Fibroblast of mammary gland (primary cell): Measurements from ENCODE around the gene NLGN2.
"Not testable (repeated sequence)": the region's sequence is repeated elsewhere in the genome, so short reads cannot be mapped to it uniquely, and the experiment has no call there.

Source experiments
- DNase-seq: peaks from one replicate; pipeline ENCODE4 v3.0.0-alpha.2; 2010; ENCODE audit warnings: low read depth
- H3K4me3 ChIP-seq: 2 replicates; pipeline ENCODE4 v1.5.1; 2011; ENCODE audit warnings: low read depth, mild to moderate bottlenecking, low read length, moderate library complexity; ENCODE audit not compliant: control insufficient read depth
- TF ChIP-seq, protein P1 (sequence below): conservative IDR thresholded peaks from 2 replicates; pipeline ENCODE4 v1.5.1; 2011; ENCODE audit warnings: low read depth, low read length, inconsistent platforms; ENCODE audit not compliant: control insufficient read depth, insufficient read depth

NLGN2 gene

DNA sequence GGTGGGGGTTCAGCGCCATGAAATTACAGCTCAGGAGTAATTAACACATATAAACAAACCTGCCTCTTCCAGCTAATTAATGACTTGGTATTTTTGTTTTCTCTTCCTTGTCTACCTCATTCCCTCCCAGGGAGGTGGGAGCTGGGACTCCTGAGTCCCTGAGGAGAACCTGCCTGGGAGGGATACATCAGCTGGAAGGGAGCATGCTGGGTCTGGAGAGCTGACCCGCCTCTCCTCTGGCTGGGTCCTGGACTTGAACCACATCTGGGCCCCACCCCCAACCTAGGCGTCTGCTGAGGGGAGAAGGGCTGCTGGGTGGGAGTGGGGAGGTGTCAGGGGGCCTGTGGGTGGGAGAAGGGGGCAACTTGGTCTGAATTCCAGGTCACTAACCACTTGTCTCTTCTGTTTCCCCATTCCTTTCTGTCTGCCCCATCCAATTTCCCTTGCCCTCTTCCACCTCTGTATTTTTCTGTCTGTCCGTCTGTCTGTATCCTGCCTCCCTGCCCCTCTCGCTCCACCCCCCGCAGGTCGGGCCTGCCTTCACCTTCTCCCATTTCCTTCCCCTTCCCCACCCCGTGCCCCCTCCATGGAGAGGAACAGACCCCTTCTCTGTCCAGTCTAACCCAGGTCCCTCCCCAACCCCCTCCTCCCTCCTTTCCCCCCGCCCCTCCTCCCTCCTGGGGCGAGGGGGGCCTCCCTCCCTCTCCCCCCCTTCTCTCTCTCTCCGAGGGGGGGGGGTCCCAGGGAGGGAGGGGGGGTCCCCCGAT, at the start of gene NLGN2:
Gene NLGN2 (plus strand): TSS at position 361 of the 767 bp plus-strand sequence. CDS start 411 bp downstream, outside the sequence.
- TF ChIP-seq, protein P1, sequence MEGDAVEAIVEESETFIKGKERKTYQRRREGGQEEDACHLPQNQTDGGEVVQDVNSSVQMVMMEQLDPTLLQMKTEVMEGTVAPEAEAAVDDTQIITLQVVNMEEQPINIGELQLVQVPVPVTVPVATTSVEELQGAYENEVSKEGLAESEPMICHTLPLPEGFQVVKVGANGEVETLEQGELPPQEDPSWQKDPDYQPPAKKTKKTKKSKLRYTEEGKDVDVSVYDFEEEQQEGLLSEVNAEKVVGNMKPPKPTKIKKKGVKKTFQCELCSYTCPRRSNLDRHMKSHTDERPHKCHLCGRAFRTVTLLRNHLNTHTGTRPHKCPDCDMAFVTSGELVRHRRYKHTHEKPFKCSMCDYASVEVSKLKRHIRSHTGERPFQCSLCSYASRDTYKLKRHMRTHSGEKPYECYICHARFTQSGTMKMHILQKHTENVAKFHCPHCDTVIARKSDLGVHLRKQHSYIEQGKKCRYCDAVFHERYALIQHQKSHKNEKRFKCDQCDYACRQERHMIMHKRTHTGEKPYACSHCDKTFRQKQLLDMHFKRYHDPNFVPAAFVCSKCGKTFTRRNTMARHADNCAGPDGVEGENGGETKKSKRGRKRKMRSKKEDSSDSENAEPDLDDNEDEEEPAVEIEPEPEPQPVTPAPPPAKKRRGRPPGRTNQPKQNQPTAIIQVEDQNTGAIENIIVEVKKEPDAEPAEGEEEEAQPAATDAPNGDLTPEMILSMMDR = no peak
- no peak for DNase-seq
- no peak within 1 kb of the TSS for H3K4me3 ChIP-seq

DNA sequence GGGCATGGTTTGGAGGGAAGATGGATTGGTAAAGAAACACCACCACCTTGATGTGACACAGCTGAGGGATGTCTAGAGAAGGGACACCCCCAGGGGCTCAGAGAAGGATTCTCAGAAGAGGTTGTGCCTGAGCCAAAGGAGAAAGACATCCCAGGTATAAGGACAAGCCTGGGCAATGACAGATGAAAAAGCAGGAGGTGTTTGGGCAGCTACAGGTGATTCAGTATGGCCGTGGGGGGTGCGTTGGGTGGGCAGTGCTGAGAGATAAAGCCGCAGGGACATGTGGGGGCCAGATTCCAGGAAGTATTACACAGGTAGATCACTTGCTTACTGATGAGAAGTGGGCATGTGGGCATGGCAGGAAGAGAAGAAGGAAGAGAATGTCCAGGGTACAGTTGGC, 45.7 kb upstream of the NLGN2 start:
- TF ChIP-seq, protein P1 = no peak
- no peak overlapping the region for H3K4me3 ChIP-seq
- DNase-seq = no peak

DNA sequence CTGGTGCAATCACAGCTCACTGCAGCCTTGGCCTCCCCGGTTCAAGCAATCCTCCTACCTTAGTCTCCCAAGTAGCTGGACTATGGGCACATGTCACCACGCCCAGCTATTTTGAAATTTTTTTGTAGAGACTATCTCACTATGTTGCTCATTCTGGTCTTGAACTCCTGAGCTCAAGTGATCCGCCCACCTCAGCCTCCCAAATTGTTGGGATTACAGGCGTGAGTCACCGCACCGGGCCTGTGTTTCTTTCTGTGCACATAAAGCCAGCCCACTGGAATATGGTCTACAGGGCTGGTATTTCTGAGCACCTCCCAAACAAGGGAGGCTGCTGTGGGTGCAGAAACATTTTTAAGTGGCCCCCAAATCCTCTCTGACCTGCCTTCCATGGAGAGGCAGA, 44.3 kb upstream of the NLGN2 start:
- H3K4me3 ChIP-seq = no peak overlapping the region
- DNase-seq = peak; percentile 38
- TF ChIP-seq, protein P1 = no peak

DNA sequence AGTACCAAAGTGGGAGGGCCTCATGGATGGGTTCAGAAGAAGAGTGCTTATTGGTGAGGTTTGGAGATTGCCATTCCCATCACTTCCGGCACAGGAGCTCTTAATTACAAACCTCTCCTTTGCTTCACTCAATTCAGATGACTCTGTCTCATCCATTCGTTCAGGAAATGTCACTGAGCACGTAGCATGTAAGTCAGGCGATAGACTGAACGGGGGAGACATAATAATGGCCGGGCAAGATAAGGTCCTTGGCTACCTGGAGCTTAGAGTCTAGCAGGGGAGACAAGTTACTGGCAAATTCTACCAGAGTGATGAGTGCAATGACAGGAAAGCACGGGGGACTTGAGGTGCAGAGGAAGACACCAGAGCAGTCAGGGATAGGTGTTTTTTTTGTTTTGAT, 41.7 kb upstream of the NLGN2 start:
- H3K4me3 ChIP-seq, DNase-seq: not testable (repeated sequence)

DNA sequence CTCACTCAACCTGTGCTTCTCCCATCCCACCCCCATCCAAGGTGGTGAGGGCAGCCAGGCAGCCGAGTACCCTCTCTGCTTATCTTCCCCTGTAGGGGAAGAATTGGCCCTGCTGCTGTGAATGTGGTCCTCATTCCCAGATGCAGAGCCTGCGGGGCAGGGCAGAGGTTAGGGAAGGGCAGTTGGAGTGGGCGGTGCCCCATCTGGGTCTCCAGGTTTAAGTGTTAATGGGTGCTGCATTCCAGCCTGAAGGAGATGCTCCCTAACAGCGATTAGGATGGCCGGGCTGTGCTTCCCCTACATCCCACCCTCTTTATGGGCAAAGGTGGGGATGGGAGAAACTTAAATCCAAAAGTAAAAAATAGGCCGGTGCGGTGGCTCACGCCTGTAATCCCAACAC, 40.6 kb upstream of the NLGN2 start:
- H3K4me3 ChIP-seq = no peak overlapping the region
- no peak for DNase-seq
- TF ChIP-seq, protein P1 = no peak

DNA sequence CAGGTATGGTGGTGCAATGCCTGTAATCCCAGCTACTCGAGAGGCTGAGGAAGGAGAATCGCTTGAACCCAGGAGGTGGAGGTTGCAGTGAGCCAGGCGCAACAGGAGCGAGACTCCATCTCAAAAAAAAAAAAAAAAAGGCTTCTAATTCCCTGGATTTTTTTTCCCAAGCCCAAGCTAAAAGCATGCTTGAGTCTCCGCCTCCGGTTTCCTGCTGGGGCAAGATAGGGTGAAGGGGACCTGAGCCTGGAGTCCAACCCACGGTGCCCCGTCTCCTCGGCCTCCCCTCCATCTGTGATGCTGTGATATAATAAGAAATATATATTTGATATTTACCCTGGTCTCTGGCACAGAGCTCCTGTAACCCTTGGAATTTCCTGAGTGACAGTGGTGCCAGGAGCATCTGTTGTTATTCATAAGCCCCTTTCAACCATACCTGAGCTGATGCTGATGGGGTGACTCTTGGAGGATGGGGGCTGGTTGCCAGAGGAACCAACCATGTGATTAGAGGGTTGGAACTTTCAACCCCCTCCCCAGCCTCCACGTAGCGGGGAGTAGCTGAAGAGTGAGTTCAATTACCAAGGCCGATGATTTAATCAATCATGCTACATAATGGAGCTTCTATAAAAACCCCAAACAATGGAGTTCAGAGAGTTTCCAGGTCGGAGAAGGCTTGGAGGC, 39.6 kb upstream of the NLGN2 start:
- TF ChIP-seq, protein P1 = no peak
- H3K4me3 ChIP-seq = no peak overlapping the region
- DNase-seq = no peak

DNA sequence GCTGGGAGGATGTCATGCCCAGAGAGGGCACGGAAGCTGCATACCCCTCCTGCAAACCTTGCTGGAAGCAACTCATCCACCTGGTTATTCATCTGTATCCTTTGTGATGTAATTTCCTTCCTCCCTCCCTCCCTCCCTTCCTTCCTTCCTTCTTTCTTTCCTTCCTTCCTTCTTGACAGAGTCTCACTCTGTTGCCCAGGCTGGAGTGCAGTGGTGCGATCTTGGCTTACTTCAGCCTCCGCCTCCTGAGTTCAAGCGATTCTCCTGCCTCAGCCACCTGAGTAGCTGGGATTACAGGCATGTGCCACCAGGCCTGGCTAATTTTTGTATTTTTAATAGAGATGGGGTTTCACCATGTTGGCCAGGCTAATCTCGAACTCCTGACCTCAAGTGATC, 39.0 kb upstream of the NLGN2 start:
- not testable (repeated sequence) for DNase-seq, H3K4me3 ChIP-seq

DNA sequence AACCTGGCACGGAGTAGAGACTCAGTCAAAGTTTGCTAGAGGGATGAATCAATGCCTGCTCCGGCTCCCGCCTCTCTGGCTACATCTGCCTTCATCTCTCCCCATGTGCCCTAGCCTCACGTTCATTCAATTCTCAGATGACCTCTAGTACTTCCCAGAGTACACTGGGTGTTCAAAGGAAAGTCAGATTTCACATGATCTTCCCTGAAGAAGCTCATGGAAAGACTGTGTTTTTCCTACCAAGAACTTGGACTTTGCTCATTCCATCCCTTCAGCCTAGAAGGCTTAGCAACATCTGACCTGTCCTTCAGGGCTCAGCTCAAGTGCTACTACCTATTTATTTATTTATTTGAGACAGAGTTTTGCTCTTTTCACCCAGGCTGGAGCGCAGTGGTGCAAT, 37.8 kb upstream of the NLGN2 start:
- H3K4me3 ChIP-seq = no peak overlapping the region
- no peak for DNase-seq
- TF ChIP-seq, protein P1 = no peak
